Gastrocnemius medialis (tissue), 4 donors: ENCODE data around the gene LIMS3.
"Not testable (repeated sequence)": the region's sequence is repeated elsewhere in the genome, so short reads cannot be mapped to it uniquely, and the experiment has no call there.

Experiments
- POLR2A ChIP-seq, 2 donors: fragments of 450-650 bp; IDR thresholded peaks; one replicate each; pipeline ENCODE4 v1.6.1; 2017; ENCODE audit warnings: antibody characterized with exemption in 2 of 2, mild to moderate bottlenecking in 2 of 2, moderate library complexity in 2 of 2
- TF ChIP-seq, protein P1 (sequence below), 5 experiments: fragments of 450-650 bp in 3 of 5; fragments of 200-600 bp in 2 of 5; sonication (generic) in 2 of 5; IDR thresholded peaks in 4 of 5; conservative IDR thresholded peaks in 1 of 5; 1 replicate in 4 of 5; 2 replicates in 1 of 5; pipeline ENCODE4 v1.5.1; 2016 to 2019; ENCODE audit warnings: antibody characterized with exemption in 5 of 5, mild to moderate bottlenecking in 3 of 5, moderate library complexity in 3 of 5

DNA sequence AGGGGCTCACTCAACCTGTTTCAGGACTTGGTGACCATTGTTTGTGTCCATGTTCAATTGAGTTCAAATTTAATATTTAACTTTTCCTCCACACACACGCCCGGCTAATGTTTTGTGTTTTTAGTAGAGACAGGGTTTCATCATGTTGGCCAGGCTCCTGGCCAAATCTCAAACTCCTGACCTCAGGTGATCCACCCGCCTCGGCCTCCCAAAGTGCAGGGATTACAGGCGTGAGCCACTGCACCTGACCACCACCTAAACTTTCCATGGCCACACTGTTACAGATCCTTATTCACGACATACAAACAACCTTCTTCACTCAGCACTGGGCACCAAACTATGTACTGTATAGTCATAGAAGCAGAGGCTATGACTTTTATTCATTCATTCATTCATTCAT, 4.3 kb upstream of the LIMS3 start:
- TF ChIP-seq, protein P1, sequence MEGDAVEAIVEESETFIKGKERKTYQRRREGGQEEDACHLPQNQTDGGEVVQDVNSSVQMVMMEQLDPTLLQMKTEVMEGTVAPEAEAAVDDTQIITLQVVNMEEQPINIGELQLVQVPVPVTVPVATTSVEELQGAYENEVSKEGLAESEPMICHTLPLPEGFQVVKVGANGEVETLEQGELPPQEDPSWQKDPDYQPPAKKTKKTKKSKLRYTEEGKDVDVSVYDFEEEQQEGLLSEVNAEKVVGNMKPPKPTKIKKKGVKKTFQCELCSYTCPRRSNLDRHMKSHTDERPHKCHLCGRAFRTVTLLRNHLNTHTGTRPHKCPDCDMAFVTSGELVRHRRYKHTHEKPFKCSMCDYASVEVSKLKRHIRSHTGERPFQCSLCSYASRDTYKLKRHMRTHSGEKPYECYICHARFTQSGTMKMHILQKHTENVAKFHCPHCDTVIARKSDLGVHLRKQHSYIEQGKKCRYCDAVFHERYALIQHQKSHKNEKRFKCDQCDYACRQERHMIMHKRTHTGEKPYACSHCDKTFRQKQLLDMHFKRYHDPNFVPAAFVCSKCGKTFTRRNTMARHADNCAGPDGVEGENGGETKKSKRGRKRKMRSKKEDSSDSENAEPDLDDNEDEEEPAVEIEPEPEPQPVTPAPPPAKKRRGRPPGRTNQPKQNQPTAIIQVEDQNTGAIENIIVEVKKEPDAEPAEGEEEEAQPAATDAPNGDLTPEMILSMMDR (IDR thresholded peaks at IDR 0.05 in 4 of 5, conservative IDR thresholded peaks at IDR 0.05 in 1 of 5), result not testable (repeated sequence)
- not testable (repeated sequence) for TF ChIP-seq POLR2A (IDR thresholded peaks at IDR 0.05)
